GM21619 (cell line): ENCODE results near the gene IFITM2.

ENCODE experiments used
- ATAC-seq: cut with Tn5 transposase; IDR thresholded peaks from one replicate; pipeline ENCODE4 v1.9.1; 2021; ENCODE audit not compliant: unreplicated experiment

Gene IFITM2

DNA sequence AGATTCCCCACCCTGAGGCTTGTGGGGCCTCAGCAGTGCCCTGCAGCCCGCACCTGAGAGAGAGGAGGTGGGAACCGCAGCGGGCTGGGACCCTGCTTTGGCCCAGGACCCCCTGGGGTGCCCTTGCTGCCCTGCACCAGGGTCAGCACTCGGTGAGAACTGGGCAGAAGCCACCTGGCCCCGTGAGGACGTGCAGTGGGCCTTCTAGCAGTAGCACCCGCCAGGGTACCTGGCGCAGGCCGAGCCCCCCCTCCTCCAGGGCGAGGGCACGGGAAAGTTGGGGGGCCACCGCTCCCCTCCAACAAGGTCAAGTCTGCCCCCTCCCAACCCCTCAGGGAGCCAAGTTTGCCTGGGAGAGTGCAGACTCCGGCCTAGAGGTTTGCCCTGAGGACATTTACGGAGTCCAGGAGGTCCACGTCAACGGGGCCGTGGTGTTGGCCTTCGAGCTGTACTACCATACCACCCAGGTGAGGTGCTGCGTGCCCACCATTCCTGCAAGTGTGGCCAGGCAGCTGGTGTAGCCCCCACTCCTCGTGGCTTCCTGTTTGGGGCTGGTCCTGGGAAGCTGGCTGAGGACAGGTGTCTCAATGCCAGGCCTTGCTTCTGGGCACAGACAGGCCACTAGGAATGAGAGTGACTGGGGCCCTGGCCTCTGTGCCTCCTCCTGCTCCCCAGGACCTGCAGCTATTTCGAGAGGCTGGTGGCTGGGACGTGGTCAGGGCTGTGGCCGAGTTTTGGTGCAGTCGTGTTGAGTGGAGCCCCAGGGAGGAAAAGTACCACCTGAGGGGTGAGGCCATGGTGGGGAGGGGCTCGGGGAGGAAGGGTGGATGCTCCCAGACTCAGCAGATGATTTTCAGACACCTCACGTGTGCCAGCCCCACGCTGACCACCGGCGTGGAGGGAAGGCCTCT, 15.2 kb upstream of the IFITM2 start:
- no peak for ATAC-seq

DNA sequence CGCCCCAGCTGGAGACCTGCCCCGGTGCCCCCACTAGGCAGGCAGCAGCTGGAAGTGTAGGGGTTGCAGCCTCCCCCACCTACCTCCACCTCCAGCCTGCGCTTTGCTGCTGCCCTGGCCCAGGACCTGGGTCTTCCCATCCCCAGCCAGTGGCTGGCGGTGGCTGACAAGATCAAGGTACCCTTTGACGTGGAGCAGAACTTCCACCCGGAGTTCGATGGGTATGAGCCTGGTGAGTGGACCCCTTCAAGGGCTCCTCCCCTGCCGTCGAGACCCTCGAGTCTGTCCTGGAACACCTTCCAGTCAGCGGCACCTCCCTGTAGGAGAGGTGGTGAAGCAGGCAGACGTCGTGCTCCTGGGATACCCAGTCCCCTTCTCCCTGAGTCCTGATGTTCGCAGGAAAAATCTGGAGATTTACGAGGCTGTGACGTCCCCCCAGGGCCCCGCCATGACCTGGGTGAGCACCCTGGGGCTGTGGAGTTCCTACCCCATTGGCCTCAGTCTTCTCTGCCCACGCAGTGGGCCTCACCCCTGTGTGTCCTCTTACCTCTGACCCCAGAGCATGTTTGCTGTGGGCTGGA, 14.3 kb upstream of the IFITM2 start:
- no peak for ATAC-seq

DNA sequence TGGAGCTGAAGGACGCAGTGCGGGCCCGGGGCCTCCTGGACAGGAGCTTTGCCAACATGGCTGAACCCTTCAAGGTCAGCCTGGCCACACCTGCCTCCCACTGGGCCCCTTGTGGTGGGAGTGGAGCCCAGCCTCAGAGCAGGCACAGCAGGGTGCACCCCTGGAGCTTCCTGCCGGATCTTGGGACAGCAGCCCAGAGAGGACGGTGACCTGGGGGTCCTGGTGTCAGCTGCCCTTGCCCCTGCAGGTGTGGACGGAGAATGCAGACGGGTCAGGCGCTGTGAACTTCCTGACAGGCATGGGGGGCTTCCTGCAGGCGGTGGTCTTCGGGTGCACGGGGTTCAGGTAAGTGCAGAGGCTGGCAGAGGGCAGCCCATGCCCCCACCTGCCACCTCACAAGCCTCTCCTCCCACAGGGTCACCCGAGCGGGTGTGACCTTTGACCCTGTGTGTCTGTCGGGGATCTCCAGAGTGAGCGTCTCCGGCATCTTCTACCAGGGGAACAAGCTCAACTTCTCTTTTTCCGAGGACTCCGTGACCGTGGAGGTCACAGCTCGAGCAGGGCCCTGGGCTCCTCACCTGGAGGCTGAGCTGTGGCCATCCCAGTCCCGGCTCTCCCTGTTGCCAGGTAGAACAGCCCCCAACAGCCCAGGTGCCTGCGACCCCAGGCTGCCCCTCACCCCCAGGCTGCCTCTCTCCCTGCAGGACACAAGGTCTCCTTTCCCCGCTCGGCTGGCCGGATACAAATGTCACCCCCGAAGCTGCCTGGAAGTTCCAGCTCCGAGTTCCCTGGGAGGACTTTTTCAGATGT, 13.6 kb upstream of the IFITM2 start:
- ATAC-seq = no peak

DNA sequence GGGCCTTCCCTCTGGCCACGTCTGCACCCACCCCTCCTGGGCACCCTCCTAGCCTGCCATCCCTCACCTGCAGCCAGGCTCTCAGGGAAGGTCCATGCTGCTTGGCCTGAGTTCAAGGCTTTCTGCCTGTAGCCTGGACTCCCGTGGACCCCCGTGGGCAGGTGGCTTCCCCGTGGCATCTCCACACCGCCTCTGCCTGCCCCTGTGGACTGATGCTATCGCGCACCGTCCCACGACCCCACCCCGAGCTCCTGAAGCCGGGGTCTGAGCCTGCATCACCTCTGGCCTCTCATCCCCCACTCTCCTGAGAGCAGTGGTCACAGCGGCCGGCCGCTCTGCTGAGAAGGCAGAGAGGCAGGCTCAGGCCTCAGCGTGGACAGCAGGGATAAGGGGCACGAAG, 12.8 kb upstream of the IFITM2 start:
- no peak for ATAC-seq

DNA sequence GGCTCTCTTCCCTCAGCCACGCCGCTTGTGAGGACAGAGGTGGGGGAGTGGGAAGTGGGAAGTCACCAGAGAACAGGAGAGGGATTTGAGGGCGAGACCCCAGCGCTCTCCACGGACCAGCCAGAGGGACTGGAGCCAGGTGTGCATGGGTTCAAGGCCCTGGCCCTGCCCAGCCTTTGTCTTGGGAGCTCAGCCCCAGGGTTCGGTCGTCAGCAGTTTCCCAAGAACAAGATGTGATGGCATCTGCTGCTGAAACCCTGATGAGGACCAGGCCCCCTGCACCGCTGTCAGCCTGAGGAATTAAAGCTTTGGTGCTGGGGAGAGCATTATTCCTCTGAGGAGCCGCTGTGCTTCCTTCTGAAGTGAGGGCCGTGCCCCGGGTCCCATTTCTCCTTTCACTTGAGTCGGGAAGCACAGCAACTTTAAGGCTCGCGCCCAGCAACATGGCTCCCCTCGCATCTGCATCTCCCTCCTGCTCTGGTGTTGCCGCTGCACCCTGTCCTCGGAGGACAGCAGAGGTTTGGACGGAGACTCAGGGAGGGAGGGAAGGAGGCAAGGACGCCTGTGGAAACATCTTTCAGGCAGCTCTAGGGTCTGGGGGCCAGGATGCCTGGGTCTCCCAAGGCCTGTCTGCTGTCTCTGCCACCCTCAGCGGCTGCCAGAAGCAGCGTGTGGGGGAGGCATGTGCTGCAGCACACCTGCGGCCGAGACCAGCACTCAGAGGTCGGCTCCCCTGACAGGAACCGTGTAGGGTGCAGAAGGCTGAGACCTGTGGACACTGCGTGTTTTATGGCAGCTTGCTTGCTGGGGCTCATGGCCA, 12.1 kb upstream of the IFITM2 start:
- no peak for ATAC-seq

DNA sequence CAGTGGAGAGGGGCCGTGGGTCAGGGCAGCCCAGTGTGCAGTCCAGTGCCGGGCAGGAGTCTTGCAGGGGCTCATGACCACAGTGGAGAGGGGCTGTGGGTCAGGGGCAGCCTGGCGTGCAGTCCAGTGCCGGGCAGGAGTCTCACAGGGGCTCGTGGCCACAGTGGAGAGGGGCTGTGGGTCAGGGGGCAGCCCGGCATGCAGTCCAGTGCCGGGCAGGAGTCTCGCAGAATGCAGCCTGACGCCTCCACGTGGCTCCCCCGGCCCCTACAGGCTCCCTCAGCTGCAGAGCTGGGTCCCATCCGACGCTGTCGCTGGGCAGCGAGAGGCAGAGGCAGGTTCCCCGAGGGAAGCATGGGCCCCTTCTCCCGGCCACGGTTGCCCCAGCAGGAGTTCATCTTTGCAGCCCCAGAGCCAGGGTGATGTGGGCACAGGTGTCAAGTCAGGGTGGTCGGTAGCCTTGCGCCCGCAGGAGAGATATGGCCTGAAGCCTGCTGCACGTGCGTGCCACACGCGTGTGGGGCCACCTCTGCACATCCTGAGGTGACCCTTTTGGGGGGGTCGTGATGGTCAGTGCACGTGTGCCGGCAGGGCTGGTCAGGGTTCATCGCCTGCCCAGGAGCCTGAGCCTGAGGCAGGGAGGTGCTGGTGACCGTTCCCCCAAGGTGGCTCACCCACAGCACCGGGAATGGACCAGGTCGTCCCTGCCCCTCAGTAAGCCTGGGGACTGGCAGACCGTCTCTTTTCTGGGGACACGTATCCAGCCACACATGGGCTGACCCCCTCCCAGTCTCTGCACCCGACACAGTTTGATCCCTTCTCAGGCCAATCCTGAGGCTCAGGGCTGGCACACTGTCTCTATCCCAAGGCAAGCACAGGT, 11.2 kb upstream of the IFITM2 start:
- ATAC-seq = no peak

DNA sequence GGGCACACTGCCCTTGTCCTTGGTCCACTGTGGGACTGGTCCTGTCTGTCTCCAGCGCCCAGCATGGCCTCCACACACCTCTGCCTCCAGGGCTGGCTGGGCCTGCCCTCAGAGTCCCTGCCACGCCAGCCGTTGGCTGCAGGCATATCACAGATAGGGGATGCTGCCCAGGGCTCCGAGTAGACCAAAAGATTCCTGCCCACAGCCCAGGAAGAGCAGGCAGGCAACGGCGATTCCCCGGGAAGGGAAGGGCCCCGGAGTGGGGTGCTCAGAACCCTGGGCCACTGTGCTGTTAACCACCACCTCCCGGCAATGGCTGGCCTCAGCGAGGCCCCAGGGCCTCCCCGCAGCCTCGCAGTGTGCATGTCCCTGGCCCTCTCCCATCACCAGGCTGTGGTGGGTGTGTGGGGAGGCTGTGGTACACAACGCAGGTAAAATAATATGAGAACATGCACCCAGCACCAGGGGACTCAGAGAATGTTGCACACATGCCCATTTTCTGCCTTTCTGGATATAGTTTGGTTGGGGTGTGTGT, 10.5 kb upstream of the IFITM2 start:
- ATAC-seq = no peak

DNA sequence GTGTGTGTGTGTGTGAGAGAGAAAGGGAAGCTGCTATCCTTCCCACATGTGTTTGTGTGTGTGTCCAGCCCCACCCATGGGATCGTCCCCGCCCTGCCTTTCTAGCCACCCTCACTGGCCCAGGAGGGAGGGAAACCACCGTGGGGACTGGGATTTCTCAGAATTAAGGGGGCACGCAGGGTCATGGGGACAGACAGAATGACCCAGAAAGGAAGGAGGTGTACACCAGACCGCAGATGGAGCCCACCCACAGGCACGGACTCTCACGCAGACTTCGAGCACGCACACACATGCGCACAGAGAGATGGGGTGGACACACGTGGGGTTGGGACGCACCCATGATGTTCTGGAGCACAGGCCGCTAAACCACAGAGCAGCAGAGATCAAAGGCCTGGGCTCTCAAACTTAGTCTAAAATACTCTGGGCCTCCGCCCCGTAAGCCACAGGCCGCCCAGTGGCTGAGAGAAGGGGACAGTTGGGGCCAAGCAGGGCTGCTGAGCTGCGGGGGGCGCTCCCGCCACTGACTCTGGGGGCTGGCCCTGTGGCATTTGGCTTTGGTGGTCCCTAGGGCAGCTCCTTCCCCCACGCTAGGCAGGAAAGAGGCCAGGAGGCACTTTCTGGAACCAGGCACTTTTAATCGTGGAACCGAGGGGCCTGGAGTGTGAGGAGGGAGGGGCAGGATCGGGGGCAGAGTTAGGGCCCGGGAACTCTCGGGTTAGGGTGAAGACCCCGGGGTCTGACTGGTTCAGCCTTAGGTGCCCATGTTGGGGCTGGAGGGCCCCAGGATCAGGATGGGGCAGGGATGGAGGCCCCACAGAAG, 9.8 kb upstream of the IFITM2 start:
- ATAC-seq = no peak

DNA sequence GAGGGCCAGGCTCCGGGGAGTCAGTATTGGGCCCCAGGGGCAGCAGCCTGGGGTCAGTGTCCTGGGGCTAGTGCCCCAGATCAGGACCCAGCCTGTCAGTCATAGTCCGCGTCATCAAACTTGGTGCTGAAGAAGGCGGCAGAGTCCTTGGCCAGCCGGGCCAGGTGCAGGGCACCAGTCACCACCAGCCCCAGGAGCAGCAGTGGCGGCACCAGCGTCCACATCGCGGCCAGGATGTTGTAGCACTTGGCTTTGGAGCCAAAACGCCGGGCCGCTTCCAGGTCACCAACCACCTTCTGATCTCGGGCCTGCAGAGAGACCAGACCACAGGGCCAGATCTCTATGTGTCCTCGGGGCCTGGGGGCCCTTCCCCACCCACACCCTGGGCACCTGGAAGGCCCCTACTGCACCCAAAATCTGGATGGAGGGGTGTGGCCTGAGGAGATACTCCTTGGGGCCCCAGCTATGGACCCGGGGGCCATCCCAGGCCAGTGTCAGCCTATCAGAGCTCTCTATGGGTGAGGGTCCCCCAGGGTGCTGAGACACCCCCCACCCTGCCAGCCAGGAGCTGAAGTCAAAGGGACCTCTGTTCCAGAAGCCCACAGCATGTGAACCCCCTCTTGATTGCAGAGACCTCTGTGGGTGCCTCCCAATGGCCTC, 9.1 kb upstream of the IFITM2 start:
- no peak for ATAC-seq

DNA sequence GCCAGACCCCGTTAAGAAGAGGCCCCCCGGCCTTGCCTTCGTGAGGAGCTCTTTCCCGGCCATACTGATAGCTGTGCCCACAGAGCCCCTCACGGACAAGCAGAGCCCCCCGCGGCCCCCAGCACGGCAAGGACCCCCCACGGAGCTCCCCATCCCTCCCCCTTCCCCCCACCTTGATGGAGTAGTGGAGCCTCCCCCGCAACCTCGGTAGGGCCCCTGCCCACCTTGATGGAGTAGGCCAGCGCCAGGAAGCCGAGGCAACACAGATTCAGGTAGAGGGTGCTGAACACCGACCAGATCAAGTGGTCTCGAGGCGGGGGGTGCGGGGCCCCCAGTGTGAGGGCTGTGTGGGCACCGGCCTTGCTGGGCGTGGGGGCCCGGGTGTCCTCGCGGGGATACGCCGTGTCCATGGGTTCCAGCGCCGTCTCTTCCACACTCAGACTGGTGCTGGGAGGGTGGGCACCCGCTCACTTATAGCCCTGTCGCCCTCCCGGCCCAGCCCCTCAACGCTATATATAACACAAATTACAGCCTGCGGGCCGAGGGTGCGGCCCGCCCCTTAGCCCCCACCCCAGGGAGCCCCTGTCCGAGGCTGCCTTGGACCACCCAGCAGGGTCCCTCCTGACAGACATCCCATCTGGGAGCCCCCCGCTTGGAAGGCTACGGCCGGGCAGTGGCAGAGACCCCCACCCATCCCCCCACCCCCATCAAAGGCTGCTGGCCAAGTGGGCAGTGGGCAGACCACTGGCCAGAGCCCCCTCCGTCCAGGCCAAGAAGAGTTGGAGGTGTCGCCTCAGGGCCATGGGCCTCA, 8.3 kb upstream of the IFITM2 start, which contains the start of gene IFITM5:
Gene IFITM5, minus strand, starts transcription at position 446 of the 811 bp plus-strand sequence. Its CDS starts 36 bp downstream, at position 410.
- ATAC-seq = no peak

DNA sequence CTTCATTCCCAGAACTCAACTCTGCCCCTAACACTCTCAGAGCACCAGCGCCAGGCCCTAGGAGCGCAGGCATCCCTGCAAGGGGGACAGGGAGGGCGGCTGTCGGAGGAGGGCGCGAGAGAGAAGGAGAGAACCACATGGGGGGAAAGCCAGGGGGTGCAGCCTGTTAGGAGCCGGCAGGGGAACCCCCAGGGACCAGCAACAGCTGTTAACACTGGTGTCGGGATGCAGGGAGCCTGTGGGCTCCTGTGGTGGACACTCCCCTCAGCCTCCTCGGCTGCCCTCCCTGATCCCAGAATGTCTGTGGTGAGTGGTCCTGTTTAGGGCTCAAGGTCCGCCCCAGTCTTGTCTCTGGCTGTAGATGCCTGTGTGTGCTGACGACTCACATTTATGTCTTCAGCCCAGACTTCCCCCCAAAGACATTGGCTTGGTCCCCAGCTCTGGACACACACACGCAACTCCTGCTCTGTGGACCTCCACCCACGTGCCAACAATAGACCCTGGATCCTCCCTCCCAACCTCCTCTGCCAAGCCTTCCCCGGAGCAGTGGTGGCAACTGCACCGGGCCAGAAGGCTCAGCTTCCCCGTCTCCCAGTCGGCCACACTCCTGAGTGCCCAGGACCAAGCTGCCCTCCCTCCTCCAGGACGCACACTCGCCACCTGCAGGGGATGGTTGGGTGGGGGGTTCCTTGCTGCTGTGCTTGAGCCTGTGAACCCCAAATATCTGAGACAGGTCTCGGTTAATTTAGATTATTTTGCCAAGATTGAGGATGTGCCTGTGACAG, 7.5 kb upstream of the IFITM2 start:
- no peak for ATAC-seq

DNA sequence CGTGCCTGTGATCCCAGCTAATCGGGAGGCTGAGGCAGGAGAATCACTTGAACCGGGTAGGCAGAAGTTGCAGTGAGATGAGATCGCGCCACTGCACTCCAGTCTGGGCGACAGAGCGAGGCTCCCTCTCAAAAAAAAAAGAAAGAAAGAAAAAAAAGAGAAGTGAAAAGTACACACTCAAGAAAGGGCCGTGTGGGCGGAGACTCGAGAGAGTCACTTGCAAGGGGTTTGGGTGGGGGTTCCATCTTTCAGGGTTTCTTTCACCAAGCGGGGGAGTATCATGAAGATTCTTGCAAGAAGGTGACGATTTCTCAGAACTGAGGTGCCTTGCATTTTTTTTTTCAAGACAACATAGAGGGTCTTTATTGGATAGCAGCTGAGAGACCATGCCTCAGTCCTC, 4.3 kb upstream of the IFITM2 start:
- no peak for ATAC-seq

DNA sequence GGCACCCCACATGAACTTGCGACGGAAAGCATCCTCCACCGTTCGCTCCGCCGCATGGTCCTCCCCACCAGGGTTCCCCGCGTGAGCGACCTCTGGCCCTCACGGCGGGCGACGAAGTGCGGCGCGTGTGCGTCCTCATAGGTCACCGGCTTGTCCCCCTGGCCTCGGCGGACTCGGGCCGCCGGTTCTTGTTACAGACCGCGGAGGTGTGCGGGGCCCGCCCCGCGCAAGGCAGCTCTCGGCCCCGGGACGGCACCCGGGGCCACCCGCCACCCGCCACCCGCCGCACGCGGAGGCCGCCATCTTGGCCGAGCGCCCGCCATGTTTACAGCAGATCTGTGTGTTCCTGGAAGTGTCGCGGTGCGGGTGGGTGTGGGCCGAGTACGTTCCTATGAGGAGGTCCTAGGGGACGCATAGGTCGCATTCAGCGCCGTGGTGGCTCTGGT, 3.5 kb upstream of the IFITM2 start:
- no peak for ATAC-seq

DNA sequence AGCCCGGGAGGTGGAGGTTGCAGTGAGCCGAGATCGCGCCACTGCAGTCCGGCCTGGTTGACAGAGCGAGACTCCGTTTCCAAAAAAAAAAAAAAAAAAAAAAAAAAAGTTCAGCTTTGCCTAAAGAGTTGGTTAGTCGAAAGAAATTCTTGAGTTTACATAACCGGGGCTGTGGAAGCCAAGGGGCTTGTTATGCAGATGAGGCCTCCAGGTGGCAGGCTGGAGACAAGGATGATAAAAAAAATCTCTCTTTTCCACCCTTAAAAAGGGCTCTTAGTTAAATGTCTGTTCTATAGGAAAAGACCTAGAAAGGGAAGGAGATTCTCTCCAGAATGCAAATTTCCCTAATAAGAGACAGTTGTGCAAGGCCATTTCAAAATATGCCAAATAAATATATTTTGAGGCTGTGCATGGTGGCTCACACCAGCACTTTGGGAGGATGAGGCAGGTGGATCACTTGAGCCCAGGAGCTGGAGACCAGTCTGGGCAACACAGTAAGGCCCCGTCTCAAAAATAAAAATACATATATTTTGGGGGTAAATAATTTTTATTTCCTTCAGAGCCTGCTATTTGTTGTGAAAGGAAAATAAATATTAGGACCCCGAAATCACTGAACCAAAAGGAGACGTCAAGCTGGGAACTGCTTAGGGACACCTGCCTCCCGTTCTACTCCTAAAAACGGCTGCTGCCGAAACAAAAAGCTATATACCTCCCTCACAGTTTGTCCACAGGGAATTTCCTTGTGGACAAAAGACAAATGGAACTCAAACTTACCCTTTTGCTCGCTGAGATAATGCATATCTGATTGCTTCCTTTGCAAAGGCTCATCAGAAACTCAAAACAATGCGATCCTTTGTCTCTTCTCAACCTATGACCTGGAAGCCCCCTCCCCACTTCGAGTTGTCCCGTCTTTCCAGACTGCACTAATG, 2.4 kb upstream of the IFITM2 start:
- ATAC-seq = no peak

DNA sequence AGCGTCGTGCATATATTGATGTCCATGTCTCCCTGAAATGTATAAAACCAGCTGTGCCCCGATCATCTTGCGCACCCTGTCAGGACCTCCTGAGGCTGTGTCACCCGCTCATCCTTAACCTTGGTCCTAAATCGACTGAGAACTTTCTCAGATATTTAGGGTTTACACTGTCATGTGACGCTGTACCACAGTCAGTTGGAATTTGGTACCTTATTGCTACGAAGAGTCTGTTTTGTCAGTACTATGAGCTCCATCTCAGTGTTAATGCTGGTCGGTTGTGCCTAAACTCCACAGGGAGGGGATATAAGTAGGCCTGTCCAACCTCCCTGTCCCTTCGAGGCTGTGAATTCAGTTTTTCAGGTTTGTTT, 1.8 kb upstream of the IFITM2 start:
- ATAC-seq = no peak
